ENCODE results near the gene CES1.

- TF ChIP-seq ZNF8 (CRISPR knock-in tag; IDR thresholded peaks at IDR 0.05) (no peak), RARB (CRISPR knock-in tag; IDR thresholded peaks at IDR 0.05) (no peak), PATZ1 (CRISPR knock-in tag; IDR thresholded peaks at IDR 0.05; ENCODE audit: borderline replicate concordance) (no peak), ZNF565 (CRISPR knock-in tag; conservative IDR thresholded peaks at IDR 0.05; ENCODE audit: low read depth) (no peak), CREB5 (CRISPR knock-in tag; IDR thresholded peaks at IDR 0.05; ENCODE audit: low read depth) (no peak), CSDC2 (CRISPR knock-in tag; IDR thresholded peaks at IDR 0.05) (no peak), TOX (CRISPR knock-in tag; IDR thresholded peaks at IDR 0.05; ENCODE audit: borderline replicate concordance) (no peak), TSHZ2 (CRISPR knock-in tag; IDR thresholded peaks at IDR 0.05) (no peak), GLIS3 (CRISPR knock-in tag; IDR thresholded peaks at IDR 0.05) (no peak), ARNTL (CRISPR knock-in tag; IDR thresholded peaks at IDR 0.05; ENCODE audit: borderline replicate concordance, low read depth) (no peak), CSRNP3 (CRISPR knock-in tag; IDR thresholded peaks at IDR 0.05) (no peak), ZFP3 (CRISPR knock-in tag; IDR thresholded peaks at IDR 0.05) (no peak), ZFP30 (CRISPR knock-in tag; IDR thresholded peaks at IDR 0.05) (no peak), ZC3H10 (CRISPR knock-in tag; IDR thresholded peaks at IDR 0.05) (no peak)
Measured at GRCh38 chr16:55830658-55831294, 2.1 kb downstream of the CES1 start.

All from SK-N-SH treated with all-trans-retinoic acid at 6 μM for 48 hours (cell line).